Erythroblast (primary cell): ENCODE results near the gene RASL12.

Source experiments
- GATA1 ChIP-seq: IDR thresholded peaks from 2 replicates; pipeline ENCODE4 v1.6.1; 2011; ENCODE audit warnings: low read depth, mild to moderate bottlenecking, control low read depth, low read length, moderate library complexity
- POLR2A ChIP-seq: IDR thresholded peaks from 2 replicates; pipeline ENCODE4 v1.6.1; 2011; ENCODE audit warnings: mild to moderate bottlenecking, low read length

DNA sequence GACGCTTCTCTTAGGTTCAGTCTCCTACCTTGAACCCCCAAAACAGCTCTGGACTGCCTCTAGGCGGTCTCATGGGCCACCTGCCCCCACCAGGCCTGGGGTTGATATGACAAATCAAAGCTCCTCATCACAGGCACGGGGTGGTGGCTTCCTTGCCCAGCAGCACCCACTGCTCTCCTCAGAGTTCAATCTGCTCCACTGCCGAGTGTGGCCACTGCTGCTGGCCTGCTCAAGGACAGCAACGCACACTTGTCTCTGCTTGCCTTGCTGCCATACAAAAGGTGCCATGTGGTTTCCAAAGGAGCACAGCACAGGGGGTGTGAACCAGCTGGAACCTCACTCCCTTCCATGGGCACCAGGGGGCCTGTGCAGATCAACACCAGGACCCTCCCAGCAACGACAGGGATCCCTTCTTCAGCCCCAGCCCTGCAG is 18.9 kb upstream of the RASL12 start:
- TF ChIP-seq POLR2A (no peak), GATA1 (no peak)
